Posterior vena cava (tissue), 2 donors: ENCODE data around the gene TPCN2. TPM values are rescaled to one million over a fixed set of nuclear protein-coding genes. Genes with fewer than 3 reads are reported as not detected.

Source experiments
- DNase-seq: peaks from one replicate; pipeline ENCODE4 v3.0.0-alpha.2; 2020; ENCODE audit warnings: low spot score
- intact Hi-C, 2 donors: fragments of 100-400 bp; cut with DNase I; formaldehyde crosslinking; loops; one replicate each; pipeline versions ENCODE4 v1.14.1 to v1.14.2; 2022 to 2023
- total RNA-seq, 2 donors: library from RNA; stranded (reverse); fragmentation: NEBNext Ultra II Directional; extraction: Animal tissue kit (Norgen Biotek cat#: 25700); gene quantifications; one replicate each; pipeline ENCODE4 v1.2.1, GENCODE V29; 2021
- donor health status: DM: yes; HTN: yes; CAD: no.
- donor health status: DM: yes; HTN: yes; CAD: no.

The TPCN2 gene
- total RNA-seq, 2 donors from 2014 or later, result 24.8 to 25.4 TPM

DNA sequence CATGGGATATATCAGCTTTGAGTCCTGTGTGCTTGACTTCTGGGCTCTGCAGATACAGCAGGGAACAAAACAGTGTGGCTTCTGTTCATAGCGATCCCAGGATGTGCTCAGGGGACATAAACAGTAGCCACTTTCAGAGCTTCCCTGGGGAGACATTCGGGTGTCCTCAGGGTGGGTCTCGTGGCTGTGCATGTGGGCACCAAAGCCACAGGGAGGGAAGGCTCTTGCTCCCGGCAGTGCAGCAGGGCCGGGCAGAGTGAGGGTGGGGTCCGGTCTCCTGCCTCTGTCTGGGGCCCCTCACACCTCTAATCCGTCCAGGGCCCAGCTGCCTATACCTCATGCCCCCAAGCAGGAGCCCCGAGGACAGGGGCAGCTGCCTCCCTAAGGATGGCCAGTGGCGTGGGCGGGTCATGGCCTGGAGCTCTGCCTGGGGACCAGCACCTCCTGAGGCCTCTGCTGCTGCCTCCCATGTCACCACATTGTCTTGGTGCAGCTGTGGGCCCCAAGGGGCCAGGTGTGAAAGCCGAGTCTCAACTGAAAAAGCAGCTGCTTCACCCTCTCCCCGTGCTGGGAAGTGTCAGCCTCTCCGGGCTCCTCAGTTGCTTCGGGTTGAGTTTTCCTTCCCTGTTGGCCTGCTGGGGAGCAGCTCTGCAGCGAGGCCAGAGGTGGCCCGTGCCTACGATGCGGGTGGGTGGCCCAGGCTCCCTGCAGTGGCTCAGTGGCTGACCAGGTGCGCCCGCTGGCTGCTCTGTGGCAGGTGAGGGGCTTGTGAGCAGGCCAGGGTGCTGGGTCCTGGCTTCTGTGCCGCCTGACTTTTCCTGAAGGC lies 3.8 kb downstream of the TPCN2 start:
- intact Hi-C loops, result no loop called here
- no peak for DNase-seq

- intact Hi-C loops, result no loop called here
- DNase-seq, result no peak
Observed at GRCh38 chr11:69053169-69053477, 4.4 kb downstream of the TPCN2 start.

- DNase-seq, result no peak
- intact Hi-C loops, result no loop called here
Observed at GRCh38 chr11:69053546-69054396, 5.0 kb downstream of the TPCN2 start.

GRCh38 chr11:69054397-69055211 lies 5.9 kb downstream of the TPCN2 start:
- DNase-seq, result no peak
- intact Hi-C loops, result no loop called here

DNA sequence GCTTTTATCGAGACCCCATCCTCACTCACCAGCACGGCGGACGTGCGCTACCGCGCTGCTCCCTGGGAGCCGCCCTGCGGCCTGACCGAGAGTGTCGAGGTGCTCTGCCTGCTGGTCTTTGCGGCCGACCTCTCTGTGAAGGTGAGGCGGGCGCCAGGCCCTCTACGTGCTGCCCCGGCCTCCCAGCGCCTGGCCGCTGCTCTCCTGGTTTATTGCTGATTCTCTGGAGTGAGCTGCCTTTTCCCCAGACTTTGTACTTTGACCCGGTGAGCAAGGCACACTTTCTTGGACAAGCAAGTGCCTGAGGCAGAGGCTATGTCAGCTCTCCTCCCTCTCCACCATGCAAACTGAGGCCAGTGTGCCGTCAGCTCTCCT lies 6.5 kb downstream of the TPCN2 start:
- intact Hi-C loops, result no loop called here
- no peak for DNase-seq

DNA sequence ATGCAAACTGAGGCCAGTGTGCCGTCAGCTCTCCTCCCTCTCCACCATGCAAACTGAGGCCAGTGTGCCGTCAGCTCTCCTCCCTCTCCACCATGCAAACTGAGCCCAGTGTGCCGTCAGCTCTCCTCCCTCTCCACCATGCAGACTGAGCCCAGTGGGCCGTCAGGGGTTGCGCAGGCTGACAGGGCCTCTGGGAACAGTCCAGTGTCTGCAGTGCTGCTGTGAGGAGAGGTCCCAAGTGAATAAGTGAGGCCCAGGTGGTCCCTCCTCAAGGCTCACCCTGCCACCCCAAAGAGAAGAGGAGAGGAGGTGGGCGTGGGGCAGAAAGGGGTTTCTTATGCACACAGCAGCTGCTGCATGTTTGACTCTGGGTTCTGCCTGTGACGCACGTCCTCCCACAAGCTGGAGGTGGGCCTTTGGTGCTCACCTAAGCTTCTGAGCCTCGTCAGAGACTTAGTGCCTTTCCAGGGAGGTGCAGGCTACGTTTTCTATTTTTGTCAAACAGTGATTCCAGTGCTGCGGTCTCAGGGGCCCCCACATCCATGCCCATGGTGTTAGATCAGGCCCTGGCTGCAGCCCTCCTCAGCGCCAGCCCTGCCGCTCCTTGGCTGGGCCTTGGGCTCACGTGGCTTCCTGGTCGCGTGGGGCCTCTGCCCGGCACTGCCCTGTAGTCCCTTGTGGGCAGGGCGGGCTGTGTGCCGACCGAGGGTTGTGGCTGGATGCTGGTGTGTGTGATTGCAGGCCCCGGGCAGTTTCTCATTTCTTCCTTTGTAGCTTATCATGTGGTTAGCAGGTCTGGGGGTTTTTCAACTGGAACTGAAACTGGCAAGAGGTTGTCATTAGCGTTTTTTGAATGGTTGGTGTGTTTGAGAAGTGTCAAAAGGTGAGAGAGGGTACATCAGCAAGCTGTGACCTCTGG lies 7.1 kb downstream of the TPCN2 start:
- DNase-seq, result peak; percentile 81
- intact Hi-C loops, result no loop called here

DNA sequence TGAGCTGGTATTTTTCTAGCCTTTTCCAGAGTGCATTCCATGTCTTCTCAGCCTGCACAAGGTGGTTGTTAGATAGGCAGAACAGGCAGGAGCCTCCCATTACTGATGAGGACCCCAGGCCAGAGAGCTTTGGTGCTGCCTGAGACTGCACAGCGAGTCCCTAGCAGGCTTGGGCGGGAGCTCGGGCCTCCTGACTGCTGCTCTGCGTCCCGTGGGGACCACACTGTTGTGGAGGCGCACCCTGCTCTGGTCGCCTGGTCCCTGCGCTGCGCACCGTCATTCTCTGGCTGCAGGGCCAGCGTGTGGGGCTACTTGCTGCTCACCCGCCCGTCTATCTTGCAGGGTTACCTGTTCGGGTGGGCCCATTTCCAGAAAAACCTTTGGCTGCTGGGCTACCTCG lies 8.5 kb downstream of the TPCN2 start:
- no peak for DNase-seq
- intact Hi-C loops, result no loop called here

GRCh38 chr11:69057801-69058200 lies 9.1 kb downstream of the TPCN2 start:
- DNase-seq, result no peak
- intact Hi-C loops, result no loop called here

DNA sequence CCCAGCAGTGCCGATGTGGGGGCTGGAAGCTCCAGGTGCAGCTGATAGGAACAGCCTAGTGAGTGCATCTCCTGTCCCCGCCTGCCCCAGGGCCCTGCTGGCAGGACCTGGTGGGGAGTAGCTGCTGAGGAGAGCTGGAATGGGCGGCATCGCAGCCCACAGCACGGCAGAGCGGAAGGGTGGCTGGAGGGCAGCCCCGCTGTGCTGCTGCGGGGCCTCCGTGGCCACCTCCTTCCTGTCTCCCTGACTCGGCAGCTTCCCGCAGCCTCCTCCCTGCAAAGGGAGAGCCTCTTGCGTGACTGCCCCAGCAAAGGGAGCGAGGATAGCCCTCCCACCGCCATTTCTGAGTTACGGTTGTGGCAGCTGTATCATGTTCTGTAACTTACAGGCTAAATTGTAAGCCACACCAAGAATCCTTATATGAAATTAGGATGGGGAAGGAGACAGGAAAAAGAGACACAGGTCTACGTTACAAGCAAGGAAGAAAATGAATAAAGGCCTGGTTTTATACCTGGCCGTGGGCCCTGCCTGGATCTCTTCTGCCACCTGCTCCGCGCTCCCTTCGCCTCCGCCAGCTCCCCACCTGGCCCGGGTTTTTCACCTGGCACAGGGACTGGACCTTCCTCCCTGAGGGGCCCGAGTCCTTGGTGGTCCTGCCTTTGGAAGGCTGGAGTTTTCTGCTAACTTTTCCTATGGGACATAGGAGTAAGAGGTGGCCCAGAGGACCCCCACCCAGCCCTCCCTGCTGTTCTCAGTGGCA lies 10.0 kb downstream of the TPCN2 start:
- no peak for DNase-seq
- intact Hi-C loops, result no loop called here

DNA sequence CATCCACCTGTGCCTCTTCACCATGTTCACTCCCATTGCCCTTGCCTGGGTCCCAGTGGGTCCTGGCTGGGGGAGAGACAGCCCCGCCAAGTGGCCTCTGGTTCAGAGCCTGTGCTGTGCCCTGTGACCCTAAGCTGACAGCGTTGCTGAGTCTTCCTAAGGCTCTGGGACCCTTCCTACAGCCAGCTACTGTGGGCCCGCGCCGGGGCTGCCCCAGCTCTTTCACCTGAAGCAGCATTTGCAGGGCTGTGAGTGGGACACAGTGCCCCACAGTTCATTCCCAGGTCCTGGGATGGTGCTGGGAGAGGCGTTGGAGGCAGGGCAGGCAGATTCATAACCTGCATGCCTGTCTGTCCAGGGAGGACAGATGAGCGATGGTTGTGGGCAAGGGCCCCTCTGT lies 10.7 kb downstream of the TPCN2 start:
- intact Hi-C loops, result no loop called here
- no peak for DNase-seq

- no peak for DNase-seq
- intact Hi-C loops, result no loop called here
Observed at GRCh38 chr11:69059985-69060384, 11.3 kb downstream of the TPCN2 start.

- intact Hi-C loops, result no loop called here
- DNase-seq, result no peak
Observed at GRCh38 chr11:69060806-69061712, 12.3 kb downstream of the TPCN2 start.

DNA sequence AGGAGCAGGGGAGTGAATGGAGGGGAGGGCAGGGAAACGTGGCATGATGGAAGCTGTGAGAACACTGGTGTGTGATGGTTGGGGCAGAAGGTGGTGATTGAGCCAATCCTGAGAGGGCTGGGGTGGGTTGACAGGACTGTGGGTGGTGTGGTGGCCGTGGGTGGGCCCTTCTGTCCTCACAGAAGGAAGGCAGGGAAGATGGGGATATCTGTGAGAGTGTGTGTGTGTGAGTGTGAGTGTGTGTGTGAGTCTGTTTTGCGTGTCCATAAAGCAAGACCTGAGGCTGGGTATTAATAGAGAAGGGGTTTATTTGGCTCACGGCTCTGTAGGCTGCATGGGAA lies 13.0 kb downstream of the TPCN2 start:
- no peak for DNase-seq
- intact Hi-C loops, result no loop called here

- intact Hi-C loops, result no loop called here
Observed at GRCh38 chr11:69062169-69062855, 13.6 kb downstream of the TPCN2 start.

GRCh38 chr11:69062873-69063651 lies 14.3 kb downstream of the TPCN2 start:
- intact Hi-C loops, result no loop called here
- no peak for DNase-seq

More at GRCh38 chr11:69062169-69062855, 13.6 kb downstream of the TPCN2 start:
- no peak for DNase-seq

DNA sequence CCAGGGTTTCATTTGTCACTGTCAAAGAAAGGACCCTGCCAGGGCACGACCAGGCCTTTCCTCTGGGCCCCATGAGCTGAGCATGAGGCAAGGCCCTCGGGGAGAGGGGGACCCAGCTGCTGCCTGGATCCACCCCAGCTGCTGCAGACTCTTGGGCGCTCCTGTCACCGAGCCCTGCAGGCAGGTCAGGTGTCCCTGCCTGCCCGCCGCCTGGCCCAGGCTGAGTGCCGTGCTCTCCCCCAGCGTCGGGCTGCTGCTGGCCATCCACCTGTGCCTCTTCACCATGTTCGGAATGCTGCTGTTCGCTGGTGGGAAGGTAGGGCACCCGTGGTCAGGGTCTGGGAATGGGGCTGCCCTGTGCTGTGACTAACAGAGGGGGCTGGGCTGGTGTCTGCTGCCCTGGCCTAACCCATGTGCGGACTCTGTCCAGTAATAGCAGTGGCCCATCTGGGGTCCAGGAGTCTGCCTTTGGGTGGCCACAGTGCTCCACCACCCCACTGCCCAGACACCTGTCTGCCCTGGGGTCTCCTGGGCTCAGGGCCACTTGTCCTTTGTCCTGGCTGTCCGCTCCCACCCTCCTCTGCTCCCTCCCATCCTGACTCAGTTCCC lies 15.0 kb downstream of the TPCN2 start:
- intact Hi-C loops, result no loop called here
- DNase-seq, result no peak
